Stimulated activated CD4-positive, alpha-beta T cell treated with anti-CD3 and anti-CD28 coated beads, Interleukin-1b, Interleukin-23, amount 100 ng/mL, for 24 hours (primary cell): ENCODE results near the gene C19orf38.
"Not testable (repeated sequence)": the region's sequence is repeated elsewhere in the genome, so short reads cannot be mapped to it uniquely, and the experiment has no call there.

Experiments
- DNase-seq, 4 experiments: peaks; one replicate each; pipeline ENCODE4 v3.0.0-alpha.2; 2020; ENCODE audit warnings: low read depth in 4 of 4, low spot score in 1 of 4

The C19orf38 gene

DNA sequence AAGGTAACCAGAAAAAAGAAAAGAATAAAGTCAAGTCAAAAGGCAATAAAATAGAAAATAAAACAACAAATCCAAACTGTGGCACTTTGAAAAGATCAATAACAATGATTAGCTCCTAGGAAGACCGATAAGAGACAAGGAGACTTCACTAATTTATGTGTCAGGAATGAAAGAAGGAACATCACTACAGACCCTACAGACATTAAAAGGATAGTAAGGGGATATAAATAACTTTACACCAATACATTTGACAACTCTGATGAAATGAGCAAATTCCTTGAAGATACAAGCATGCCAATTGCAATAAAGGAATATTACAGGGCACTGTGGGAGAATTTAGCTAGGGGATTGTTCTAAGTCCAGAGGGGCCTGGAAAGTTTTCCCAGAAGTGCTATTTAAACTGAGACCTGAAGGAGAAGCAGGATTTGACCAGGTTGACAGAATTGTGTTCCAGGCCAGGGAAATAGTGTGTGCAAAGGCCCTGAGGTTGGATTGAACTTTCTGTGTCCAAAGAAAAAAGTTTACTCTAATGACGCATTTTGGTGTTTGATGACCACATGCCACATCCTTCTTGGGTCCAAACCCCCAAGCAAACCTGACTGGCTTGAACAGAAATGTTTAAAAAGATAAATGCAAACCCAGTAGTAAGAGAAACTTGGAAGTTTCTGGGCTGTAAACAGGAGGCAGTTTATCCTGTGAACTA is 1.6 kb upstream of the C19orf38 start:
- no peak for DNase-seq

DNA sequence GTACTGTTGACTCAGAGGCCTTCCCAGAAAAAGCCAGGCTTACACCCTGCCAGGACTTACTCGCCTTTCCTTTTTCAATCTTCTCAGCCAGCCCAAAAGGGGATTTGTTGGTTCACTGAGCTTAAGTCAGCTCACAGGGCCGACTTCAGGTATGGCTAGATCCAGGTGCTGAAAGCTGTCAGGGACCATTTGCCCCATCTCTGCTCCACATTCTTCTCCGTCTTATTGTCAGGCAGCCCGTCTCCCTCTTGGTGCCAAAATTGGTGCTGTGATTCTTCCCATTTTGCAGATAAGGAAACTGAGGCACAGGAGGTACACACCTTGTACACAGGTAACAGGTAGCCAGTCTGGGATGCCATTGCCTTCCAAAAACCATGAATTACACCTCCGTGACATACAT is 2.4 kb downstream of the C19orf38 start:
- DNase-seq = no peak

- no peak for DNase-seq
Observed at GRCh38 chr19:10852098-10852800, 4.0 kb downstream of the C19orf38 start.

DNA sequence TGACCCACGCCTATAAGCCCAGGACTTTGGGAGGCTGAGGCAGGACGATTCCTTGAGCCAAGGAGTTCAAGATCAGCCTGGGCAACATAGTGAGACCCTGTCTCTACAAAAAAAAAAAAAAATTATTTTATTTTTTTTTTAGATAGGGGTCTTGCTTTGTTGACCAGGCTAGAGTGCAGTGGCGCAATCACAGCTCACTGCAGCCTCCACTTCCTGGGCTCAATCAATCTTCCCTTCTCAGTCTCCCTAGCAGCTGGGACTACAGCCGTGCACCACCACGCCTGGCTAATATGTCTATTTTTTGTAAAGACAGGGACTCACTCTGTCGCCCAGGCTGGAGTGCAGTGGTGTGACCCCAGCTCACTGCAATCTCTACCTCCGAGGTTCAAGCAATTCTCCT is 4.7 kb downstream of the C19orf38 start:
- no peak for DNase-seq

DNA sequence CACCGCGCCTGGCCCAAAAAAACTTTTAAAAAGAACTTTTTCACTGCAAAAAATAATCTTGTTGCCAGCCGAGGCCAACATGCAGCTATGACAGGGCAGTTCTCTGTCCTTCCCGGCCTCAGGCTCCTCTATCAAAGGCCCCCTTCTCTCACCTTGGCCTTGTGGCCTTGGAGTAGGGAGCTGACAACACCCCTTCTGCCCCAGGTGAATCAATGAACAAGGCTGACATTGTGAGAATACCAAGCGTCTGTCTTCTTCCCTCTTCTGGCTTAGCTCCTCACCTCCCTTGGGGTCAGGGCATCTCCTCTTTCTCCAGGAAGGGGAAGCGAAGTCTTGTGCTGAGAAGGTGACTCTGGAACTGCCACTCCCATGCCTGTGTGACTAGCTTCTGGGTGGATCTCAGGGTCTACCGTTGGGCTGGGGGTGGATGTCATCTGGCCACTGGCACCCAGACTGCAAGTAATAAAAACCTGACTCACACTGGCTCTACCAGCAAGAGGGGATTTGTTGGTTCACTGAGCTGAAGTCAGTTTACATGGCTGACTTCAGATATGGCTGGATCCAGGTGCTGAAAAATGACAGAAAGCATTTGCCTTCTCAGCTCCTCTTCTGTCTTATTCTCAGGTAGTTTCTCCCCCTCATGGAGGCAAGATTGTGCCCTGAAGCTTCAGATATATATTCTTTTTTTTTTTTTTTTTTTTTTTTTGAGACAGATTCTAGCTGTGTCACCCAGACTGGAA is 6.3 kb downstream of the C19orf38 start:
- DNase-seq = no peak

DNA sequence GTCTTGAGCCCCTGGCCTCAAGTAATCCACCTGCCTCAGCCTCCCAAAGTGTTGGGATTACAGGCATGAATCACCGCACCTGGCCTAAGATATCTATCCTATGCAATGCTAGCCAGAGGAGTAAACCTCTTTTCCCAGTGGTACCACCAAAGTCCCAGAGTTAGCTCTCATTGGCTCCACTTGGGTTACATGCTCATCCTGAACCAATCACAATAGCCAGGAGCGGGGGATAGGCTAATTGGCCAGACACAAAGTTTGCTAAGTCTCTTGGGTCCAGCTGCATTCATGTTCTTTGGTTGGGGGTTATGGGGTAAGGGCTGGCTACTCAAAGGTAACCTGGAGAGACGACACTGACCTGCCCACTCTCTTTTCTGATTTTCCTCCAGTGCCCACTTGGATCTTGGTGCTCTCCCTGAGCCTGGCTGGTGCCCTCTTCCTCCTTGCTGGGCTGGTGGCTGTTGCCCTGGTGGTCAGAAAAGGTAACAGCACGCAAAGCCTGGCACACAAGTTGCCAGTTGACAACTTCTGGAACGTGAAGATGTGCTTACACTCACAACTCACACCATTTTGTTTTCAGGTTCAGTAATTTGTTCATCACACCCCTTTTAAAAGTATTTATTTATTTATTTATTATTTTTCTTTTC is 7.8 kb downstream of the C19orf38 start:
- no peak for DNase-seq

DNA sequence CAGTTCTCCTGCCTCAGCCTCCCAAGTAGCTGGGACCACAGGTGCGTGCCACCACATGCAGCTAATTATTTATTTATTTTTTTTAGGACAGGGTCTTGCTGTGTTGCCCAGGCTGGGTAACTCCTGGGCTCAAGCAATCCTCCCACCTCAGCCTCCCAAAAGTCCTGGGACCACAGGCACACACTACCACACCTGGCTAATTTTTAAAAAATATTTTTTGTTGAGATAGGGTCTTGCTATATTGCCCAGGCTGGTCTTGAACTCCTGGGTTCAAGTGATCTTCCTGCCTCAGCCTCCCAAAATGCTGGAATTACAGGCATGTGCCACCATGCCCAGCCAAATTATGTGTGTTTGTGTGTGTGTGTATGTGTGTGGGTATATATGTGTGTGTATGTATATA is 8.7 kb downstream of the C19orf38 start:
- not testable (repeated sequence) for DNase-seq

DNA sequence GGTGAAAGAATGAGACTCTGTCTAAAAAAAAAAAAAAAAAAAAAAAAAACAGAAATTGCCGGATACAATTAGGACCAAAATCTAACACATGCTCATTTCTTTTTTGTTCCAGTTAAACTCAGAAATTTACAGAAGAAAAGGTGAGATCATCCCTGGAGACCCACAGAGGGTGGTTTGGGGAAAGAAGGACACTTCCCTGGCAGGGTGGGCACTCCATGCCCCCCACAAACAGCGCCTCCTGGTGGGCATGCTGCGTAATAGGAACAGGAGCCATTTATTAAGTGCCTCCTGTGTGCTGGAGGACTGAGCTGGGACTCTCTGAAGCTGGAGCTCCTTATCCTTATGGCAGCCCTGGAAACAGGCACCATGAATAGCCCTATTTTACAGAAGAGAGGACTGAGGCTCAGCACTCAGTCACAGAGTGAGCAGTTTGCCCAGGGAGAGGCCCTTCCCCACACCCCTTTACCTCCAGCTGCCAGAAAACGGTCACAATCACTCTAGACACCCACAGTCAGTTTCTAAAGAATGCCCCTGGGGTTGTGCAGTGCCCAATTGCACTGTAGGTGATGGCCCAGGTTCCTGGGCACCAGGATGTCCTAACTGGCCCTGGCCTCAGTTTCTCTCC is 10.1 kb downstream of the C19orf38 start:
- peak in 1 of 4 experiments; percentile 20 for DNase-seq

GRCh38 chr19:10861103-10861651 is 13.0 kb downstream of the C19orf38 start:
- peak in 1 of 4 experiments; percentile 23 for DNase-seq

DNA sequence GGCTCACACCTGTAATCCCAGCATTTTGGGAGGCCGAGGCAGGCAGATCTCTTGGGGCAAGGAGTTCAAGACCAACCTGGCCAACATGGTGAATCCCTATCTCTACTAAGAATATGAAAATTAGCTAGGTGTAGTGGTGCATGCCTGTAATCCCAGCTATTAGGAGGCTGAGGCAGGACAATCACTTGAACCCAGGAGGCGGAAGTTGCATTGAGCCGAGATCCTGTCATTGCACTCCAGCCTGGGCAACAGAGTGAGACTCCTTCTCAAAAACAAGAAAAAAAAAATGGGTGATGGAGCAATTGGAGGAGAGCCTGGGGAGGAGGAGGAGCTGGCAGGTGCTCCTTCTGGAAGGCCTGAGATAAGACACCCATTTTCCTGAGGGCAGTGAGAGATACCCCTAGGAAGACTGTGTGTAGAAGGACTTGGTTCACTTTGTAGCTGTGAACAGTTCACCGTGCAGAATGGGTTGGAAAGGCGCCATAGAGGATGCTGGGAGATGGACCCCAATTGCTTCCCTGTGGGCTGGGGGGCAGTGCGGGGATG is 14.4 kb downstream of the C19orf38 start:
- DNase-seq = no peak

DNA sequence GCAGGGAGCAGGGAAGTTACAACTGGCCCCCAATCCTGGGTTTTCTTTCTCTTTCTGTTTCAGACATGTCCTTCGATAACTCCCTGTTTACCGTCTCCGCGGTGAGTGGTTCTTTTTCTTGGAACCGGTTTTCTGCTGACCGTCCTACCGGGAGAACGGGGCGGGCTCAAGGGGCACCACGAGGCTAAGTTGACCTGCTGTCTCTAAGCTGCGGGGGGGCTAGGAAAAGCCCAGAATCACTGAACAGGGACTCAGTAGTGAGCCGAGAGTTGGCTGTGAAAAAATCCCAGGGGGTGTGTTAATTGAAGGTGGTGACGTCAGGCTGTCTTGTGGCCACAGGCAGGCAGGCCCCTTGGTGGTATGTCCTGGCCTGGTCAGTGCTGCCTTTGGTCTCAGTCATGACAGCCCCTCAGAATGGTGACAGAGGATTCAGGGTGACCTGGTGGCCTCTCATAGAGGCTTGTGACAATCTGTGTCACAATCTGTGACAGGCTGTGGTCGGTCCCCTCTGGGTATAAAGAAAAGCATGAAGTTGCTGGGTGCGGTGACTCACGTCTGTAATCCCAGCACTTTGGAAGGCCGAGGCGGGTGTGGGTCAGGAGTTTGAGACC is 15.0 kb downstream of the C19orf38 start:
- DNase-seq = no peak

DNA sequence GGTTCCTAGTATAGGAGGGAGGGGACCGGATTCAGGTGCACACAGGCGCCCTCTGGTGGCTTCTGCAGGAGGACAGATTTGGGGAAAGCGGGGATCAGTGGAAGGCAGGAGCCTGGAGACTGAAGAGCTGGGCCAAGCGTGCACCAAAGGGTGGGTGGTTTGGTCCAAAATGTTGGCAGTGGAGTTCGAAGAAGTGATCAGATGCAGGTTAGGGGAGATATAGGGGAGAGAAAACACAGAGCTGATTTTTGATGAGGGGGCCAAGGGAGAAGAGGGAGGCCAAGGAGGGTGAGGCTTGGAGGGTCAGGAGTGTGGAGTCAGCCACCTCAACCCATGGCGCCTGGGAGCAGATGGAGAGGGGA is 16.3 kb downstream of the C19orf38 start:
- peak; percentile 62 to 78 (median 75) for DNase-seq

GRCh38 chr19:10866495-10866894 is 18.3 kb downstream of the C19orf38 start:
- DNase-seq = no peak

- no peak for DNase-seq
Observed at GRCh38 chr19:10868872-10869547, 20.8 kb downstream of the C19orf38 start.

DNA sequence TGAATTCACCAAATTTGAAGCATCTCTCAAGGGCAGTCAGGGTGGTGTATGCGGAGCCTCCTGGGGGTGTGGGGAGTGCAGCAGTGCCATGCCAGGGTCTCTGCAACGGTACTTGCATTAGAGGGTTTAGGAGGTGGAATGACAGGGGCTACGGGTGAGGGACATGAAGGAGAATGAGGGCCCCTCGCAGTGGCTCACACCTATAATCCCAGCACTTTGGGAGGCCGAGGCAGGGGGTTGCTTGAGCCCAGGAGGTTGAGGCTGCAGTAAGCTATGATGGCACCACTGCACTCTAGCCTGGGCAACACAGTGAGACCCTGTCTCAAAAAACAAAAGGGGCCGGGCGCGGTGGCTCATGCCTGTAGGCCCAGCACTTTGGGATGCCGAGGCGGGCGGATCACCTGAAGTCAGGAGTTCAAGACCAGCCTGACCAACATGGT is 21.7 kb downstream of the C19orf38 start:
- not testable (repeated sequence) for DNase-seq

GRCh38 chr19:10870501-10870954 is 22.3 kb downstream of the C19orf38 start:
- DNase-seq = no peak

- peak; percentile 95 to 99 (median 98) for DNase-seq
Observed at GRCh38 chr19:10870955-10871603, 22.9 kb downstream of the C19orf38 start, which contains the start of gene CARM1. Gene CARM1, plus strand, starts transcription at chr19:10871553. Its CDS starts 150 bp downstream, at chr19:10871703.

DNA sequence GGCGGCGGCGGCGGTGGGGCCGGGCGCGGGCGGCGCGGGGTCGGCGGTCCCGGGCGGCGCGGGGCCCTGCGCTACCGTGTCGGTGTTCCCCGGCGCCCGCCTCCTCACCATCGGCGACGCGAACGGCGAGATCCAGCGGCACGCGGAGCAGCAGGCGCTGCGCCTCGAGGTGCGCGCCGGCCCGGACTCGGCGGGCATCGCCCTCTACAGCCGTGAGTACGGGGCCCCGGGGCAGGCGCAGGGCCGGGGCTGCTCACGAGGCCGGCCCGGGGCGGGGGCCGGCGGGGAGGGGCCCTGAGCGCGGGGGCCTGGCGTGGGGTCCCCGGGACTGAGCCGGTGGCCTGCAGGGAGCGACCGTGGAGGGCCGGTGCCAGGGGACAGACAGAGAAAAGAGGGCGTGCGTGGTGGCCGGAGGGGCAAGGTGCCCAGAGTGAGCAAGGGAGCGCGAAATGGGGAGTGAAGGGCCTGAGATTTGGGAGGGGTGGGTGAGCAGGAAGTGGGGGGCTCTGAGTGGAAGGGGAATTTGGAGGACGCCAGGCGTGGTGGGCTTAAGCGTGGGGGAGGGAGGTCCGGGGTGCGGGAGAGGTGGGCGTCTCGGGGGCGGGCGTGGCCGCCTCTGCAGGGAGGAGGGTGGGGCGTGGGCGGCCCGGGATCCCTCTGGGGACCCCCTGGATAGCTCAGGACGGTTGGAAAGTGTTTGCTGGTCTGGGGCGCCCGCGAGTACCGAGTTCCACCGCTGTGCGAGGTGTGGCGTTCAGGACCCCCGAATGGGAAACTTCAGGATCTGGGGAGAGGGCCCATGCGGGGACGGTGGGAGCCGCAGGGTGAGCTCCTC is 23.7 kb downstream of the C19orf38 start:
- peak in 2 of 4 experiments; percentile 13 to 27 for DNase-seq
